HG03045 (cell line): ENCODE data around the gene LIMK1.

ENCODE experiments used
- ATAC-seq: cut with Tn5 transposase; IDR thresholded peaks from one replicate; pipeline ENCODE4 v1.9.1; 2021; ENCODE audit warnings: mild to moderate bottlenecking, moderate library complexity; ENCODE audit not compliant: unreplicated experiment

LIMK1 gene

DNA sequence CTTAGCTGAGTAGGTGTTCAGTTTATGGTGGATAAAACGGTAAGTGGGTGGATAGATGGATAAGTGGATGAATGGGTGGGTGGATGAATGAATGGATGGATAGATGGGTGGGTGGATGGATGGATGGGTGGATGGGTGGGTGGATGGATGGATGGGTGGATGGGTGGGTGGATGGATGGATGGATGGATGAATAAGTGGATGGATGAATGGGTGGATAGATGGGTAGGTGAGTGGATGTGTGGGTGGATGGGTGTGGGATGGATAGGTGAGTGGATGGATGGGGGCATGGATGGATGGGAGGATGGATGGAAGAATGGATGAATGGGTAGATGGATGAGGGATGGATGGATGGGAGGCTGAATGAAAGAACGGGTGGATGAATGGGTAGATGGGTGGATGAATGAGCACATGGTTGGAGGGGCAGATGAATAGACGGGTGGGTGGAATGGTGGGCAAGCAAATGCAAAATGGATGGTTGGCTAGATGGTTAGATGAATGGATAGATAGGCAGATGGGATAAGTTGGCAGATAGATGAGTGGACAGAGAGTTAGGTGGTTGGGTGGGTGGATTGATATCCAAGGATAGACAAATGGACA lies 29.9 kb upstream of the LIMK1 start:
- no peak for ATAC-seq

DNA sequence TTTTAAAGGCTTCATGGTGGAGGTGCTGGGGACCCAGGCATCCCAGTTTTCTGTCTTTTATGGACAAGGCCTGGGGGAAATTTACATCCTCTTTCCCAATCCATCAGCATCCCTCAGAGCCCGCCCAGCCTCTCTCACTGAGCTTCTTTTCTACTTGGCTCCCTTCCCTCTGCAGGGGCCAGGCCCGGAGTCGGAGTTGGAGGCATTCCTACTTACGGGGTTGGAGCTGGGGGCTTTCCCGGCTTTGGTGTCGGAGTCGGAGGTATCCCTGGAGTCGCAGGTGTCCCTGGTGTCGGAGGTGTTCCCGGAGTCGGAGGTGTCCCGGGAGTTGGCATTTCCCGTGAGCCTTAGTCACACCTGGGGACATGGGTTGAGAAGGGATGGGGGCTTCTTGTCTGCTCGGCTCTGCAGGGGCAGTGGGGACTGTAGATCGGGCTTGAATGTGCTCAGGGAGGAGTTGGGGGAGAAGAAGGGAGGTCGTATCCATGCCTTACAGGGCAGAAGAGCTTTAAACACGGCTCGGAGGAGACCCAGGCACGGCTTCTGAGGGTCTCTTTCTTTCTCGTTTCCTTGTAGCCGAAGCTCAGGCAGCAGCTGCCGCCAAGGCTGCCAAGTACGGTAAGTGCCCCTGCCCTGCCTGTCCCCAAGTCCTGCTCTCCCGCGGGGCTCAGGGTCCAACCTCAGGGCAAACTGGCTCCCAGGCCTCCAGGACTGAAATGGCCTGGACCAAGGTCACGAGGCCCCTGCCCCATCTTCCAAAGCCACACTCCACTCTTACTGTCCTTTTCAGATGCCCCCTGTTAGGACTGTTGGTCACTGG lies 27.3 kb upstream of the LIMK1 start:
- ATAC-seq = no peak

DNA sequence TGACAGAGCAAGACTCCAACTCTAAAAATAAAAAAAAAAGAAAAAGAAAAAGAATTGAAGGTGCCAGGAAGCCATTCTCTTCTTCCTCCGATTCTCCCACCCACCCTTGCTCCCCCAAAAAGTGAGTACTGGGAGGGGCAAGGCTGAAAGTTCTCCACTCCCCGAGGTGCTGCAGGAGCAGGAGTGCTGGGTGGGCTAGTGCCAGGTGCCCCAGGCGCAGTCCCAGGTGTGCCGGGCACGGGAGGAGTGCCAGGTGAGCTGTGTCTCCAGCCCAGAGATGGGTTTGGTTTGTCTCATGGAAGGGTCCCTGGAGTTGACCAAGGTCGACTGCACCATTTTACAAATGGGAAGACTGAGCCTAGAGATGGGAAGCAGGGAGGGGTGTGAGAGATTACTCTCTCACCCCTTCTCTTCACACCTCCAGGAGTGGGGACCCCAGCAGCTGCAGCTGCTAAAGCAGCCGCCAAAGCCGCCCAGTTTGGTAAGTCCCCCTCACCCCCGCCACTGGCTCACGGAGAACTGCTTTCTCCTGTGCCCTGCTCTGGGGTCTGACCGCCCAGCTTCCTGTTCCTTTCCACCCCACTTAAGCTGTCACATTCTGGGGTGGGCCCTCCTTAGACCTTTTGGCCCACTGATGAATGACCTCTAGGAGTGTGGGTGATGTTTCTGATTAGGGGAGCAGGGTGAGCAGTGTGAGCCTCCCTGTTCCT lies 26.2 kb upstream of the LIMK1 start:
- no peak for ATAC-seq

DNA sequence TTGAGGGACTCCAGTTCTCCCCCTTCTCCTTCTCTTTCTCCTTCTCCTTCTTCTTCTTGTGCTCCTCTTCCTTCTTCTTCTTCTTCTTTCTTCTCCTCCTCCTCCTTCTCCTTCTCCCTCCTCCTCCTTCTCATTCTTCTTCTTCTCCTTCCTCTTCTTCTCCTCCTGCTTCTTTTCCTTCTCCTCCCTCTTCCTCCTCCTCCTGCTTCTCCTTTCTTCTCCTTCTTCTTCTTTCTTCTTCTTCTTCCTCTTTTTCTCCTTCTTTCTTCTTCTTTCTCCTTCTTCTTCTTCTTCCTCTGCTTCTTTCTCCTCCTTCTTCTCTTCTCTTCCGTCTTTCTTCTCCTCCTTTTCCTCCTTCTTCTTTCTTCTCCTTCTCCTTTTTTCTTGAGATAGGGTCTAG lies 25.6 kb upstream of the LIMK1 start:
- ATAC-seq = no peak

DNA sequence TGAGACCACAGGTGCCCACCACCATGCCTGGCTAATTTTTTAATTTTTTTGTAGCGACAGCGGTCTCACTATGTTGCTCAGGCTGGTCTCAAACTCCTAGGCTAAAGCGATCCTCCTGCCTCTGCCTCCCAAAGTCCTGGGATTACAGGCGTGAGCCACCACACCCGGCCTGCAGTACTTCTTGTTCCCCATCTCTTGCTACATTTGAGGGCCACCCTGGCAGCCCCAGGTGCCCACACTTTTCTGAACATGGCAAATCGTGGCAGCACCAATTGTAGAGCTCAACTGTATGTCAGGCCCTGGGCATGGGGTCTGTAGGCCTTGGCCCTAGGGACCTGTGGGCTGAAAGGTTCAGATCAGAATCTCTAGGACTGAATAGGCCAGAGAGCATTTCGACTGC lies 25.1 kb upstream of the LIMK1 start:
- ATAC-seq = no peak

DNA sequence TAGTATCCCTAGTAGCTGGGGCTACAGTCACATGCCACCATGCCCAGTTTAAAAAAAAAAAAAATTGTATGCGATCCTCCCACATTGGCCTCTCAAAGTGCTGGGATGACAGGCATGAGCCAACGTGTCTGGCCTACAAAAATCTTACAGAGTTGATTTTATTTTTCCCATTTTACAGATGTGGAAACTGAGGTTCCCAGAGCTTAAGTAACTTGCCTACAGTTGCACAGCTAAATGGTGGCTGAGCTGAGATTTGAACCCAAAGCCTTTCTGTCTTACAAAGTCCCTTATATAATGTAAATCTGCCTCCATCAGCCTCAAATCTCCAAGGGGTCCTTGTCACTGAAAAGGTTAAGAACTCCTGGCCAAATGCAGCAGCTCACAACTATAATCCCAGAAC lies 24.6 kb upstream of the LIMK1 start:
- ATAC-seq = no peak

DNA sequence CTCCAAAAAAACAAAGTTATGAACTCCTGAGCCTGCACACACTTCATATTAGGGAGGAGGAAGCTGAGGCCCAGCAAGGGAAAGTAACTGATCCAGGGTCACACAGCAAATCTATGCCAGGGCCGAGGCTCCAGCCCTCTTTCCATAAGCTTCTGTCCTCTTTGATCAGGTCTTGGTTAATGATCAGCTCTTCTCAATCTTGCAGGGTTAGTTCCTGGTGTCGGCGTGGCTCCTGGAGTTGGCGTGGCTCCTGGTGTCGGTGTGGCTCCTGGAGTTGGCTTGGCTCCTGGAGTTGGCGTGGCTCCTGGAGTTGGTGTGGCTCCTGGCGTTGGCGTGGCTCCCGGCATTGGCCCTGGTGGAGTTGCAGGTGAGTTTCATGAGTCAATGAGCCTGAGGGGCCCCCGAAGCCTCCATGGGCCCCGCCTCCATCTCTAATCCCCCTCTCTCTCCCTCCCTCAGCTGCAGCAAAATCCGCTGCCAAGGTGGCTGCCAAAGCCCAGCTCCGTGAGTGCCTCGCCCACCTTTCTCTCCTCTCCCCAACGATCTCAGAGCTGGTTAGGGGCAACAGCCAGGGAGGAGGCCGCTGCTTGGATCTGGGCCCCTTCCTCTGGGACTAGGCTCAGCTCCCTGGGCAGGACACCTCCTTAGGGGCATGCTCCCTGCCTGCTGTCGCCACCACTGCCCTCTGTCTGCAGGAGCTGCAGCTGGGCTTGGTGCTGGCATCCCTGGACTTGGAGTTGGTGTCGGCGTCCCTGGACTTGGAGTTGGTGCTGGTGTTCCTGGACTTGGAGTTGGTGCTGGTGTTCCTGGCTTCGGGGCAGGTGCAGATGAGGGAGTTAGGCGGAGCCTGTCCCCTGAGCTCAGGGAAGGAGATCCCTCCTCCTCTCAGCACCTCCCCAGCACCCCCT lies 23.7 kb upstream of the LIMK1 start:
- no peak for ATAC-seq

DNA sequence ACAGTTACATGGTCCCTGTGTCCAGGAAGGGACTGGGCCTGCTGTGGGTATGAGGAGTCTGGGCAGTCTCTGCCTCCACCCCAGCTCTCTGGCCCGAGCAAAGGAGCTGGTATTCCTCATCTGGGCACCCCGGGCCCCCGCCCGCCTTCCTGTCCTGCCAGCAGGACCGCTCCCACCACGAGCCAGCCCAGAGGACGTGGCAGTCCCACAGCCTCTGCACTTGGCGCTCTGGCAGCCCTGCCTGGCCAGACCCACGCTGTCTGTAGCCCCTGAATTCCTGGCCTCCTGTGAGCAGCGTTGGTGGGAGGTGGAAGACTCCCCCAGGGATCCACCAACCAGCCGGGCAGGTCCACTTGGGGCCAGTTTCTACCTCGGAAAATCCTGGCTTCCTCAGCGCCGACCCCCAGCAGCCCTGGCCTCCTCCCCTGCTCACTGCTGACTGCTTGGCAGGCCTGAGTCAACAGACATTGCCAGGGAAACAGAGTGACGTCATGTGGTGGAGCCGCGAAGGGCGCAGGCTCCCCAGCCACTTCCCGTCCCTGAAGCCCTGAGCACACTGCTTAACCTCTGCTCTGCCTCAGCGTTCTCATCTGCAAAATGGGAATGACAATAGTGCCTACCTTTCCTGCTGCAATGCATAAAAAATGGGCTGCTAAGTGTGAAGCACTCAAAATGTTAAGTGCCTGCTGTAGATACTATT lies 21.6 kb upstream of the LIMK1 start:
- ATAC-seq = no peak

DNA sequence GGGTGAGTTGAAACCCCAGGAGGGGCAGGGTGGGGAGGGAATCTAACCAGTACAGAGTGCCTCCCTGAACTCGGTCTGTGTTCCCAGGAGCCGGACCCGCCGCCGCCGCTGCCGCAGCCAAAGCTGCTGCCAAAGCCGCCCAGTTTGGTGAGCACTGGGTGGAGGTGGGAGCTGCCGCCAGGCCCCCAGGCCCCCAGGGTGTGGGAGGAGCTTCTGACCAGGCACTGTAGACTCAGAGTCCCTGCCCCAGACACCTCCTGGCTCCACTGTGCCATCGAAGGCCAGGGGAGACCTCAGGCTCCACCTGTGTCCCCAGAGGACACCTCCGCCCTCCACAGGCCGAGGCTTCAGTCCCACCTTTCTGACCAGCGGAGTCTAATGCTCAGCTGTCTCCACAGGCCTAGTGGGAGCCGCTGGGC lies 20.4 kb upstream of the LIMK1 start:
- ATAC-seq = no peak

DNA sequence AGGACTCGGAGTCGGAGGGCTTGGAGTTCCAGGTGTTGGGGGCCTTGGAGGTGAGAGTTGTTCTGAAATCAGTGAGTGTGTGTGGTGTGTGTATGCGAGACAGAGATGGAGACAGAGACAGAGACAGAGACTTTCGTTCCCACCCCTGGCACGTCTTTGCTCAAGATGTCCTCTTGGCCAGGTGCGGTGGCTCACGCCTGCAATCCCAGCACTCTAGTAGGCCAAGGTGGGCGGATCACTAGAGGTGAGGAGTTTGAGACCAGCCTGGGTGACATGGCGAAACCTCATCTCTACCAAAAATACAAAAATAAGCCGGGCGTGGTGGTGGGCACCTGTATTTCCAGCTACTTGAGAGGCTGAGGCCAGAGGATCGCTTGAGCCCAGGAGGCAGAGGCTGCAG lies 20.0 kb upstream of the LIMK1 start:
- ATAC-seq = no peak

DNA sequence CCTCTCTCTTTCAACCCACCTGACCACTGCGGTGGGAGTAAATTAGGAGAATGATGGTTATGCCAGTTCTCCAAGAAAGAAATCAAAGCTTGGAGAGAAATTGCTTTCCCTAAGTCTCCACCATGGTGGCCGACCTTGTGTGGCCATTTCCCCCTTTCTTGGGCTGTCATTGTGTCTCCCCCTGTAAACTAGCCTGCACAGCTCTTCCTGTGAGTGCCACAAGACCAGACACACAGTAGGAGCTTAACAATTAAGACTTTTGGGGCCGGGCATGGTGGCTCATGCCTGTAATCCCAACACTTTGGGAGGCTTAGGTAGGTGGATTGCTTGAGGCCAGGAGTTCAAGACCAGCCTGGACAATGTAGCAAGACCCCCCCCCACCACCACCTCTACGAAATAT lies 18.9 kb upstream of the LIMK1 start:
- ATAC-seq = no peak

DNA sequence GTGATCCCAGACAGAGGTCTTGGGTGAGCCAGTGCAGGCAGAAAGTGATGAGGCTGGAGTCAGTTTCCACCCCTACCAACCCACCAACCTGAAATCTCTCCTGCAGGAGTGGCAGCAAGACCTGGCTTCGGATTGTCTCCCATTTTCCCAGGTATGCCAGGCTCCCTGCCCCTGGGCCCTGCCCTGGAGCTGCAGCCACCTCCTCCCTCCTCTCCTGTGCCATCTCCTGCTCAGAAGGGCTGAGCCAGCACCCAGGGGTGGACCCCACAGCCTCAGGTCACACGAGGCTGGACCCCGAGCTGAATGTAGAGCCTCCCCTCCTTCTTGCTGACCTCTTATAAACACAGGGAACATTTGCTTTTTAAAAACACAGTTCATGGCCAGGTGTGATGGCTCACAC lies 17.0 kb upstream of the LIMK1 start:
- ATAC-seq = no peak

DNA sequence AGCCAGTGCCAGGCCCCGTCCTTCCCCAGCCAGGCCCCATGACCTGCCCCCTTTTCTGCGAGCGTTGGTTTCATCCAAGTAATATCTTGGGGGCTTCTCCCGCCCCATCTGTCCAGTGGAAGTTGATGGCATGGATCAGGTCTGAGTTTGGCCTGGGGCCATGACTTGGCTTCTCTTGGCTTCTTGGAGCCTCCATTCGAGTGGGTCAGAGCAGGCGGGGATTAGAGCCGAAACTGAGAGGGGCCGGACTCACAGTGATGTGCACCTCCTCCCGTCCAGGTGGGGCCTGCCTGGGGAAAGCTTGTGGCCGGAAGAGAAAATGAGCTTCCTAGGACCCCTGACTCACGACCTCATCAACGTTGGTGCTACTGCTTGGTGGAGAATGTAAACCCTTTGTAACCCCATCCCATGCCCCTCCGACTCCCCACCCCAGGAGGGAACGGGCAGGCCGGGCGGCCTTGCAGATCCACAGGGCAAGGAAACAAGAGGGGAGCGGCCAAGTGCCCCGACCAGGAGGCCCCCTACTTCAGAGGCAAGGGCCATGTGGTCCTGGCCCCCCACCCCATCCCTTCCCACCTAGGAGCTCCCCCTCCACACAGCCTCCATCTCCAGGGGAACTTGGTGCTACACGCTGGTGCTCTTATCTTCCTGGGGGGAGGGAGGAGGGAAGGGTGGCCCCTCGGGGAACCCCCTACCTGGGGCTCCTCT lies 15.1 kb upstream of the LIMK1 start:
- ATAC-seq = no peak

DNA sequence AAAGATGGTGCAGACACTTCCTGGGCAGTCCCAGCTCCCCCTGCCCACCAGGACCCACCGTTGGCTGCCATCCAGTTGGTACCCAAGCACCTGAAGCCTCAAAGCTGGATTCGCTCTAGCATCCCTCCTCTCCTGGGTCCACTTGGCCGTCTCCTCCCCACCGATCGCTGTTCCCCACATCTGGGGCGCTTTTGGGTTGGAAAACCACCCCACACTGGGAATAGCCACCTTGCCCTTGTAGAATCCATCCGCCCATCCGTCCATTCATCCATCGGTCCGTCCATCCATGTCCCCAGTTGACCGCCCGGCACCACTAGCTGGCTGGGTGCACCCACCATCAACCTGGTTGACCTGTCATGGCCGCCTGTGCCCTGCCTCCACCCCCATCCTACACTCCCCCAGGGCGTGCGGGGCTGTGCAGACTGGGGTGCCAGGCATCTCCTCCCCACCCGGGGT lies 14.5 kb upstream of the LIMK1 start:
- no peak for ATAC-seq

DNA sequence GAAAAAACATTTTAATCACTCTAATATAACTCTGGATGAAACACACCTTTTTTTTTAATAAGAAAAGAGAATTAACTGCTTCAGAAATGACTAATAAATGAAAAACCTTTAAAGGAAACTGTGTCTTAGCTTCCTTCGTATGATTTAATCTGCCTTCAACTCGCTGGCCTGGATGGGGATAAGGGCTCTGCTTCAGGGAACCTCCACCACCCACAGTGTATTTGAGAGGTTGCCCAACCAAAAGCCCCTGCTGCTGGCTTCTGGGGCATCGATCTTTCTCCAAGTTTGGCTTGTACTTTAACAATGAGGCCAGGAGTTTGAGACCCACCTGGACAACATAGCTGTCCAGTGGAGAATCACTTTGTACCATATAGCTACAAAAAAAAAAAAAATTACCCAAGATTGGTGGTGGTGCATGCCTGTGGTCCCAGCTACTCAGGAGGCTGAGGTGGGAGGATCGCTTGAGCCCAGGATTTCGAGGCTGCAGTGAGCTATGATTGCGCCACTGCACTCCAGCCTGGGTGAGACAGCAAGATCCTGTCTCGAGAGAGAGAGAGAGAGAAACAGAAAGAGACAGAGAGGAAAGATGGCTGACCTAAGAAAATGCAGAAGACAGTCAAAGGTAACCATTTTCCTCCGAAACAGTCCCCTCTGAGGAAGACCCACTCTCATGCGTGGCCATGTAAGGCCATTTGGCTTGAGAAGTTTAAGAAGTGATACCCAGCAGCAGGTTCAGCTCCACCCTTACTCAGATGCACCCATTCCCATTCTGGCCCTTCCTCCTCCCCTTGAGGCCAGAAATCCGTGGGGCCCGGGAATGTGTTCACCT lies 13.6 kb upstream of the LIMK1 start:
- no peak for ATAC-seq

DNA sequence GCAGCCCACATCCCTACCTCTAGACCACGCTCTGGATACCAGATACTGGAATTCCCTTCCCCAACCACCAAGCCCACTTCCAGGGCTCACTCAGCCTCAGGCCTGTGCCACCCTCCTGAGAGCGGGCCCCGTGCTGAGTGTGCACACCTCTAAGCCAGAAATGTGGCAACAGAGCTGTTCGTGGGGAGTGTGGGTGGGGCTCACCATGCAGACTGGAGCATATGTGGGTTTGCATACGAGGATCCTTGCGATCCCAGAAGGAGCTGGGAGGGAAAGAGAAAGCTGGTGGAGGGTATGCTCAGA lies 13.0 kb upstream of the LIMK1 start:
- ATAC-seq = no peak

DNA sequence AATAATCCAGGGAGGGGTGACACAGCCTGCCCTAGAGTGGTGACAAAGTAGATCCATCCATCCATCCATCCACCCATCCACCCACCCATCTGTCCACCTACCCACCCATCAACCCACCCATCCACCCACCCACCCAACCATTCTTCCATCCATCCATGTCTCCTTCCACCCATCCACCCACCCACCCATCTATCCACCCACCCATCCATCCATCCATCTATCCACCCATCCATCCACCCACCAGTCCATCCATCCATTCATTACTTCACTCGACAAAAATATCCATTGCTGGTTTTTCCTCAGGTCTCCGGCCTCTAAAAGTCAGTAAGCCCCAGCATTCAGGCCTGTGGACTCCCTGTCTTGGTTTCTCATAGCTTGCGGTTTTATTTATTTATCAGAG lies 12.5 kb upstream of the LIMK1 start:
- ATAC-seq = no peak

DNA sequence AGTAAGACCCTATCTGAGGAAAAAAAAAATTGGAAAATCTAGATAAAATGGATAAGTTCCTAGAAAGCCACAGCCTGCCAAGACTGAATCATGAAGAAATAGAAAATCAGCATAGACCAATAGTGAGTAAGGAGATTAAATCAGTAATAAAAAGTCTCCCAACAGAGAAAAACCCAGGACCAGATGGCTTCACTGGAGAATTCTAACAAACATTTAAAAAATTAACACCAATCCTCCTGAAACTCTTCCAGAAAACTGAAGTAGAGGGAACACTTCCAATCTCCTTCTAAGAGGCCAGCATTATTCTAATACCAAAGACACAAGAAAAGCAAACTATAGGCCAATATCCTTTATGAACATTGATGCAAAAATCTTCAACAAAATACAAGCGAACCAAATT lies 8.8 kb upstream of the LIMK1 start:
- ATAC-seq = no peak

DNA sequence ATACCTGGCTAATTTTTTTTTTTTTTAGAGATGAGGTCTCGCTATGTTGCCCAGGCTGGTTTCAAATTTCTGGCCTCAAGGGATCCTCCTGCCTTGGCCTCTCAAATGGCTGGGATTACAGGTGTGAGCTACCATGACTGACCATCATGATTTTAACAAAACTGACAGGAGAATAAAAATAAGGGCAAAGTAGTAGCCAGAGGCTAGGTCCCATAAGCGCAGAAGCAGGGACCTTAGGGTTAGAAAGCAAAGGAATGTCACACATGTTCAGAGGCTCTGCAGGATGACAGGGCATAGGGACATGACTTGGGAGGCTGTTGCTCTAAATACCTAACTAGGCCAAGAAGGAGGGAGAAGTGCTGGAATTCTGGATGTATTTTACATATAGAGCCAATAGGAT lies 5.1 kb upstream of the LIMK1 start:
- ATAC-seq = no peak
